Activated naive CD4-positive, alpha-beta T cell treated with anti-CD3 and anti-CD28 coated beads, Interleukin-2, amount 10 ng/mL, durations not matched to agents 7 days and 5 days (primary cell): ENCODE data around the gene STPG1.

ENCODE experiments used
- CTCF ChIA-PET: fragments of 350-600 bp; sonication (Branson Sonifier 250); formaldehyde crosslinking; loops from one replicate; lab custom pipeline; 2021; ENCODE audit warnings: antibody characterized with exemption; lab: Charles Lee
- DNase-seq: peaks from one replicate; pipeline ENCODE4 v3.0.0-alpha.2; 2020
- H3K27ac Mint-ChIP-seq: one replicate; pipeline ENCODE4 v1.8.0; 2021; ENCODE audit warnings: mild to moderate bottlenecking, moderate library complexity, mixed read lengths
- H3K27me3 Mint-ChIP-seq: one replicate; pipeline ENCODE4 v1.8.0; 2021; ENCODE audit warnings: mild to moderate bottlenecking, mixed read lengths
- H3K36me3 Mint-ChIP-seq: one replicate; pipeline ENCODE4 v1.8.0; 2021; ENCODE audit warnings: mixed read lengths
- H3K4me1 Mint-ChIP-seq: one replicate; pipeline ENCODE4 v1.8.0; 2021; ENCODE audit warnings: mixed read lengths
- H3K4me3 Mint-ChIP-seq: one replicate; pipeline ENCODE4 v1.8.0; 2021; ENCODE audit warnings: mild to moderate bottlenecking, moderate library complexity, mixed read lengths
- H3K9me3 Mint-ChIP-seq: one replicate; pipeline ENCODE4 v1.8.0; 2021; ENCODE audit warnings: mixed read lengths

STPG1 gene

DNA sequence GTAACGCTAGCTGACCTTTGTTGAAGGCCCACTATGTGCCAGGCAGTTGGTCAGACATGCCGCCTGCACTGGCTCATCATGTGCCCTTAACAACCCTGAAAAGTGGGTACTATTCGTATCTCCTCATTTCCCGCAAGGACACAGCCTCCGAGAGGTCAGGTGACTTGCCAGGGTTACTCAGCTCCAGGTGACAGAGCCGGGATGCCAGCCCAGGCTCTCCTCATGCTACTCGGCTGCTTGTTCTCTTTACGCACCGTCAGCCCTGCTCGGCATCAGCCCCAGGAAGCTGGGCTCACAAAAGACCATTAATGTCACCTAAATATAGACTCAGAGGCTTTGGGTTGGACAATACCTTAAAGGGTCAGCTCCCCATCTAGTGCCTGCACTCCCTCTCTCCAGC lies 65.4 kb downstream of the STPG1 start:
- no peaks in the 10 kb centered on the region for H3K9me3 Mint-ChIP-seq
- no peak overlapping the region for H3K4me3 Mint-ChIP-seq
- H3K36me3 Mint-ChIP-seq: no peaks in the 10 kb centered on the region
- H3K27ac Mint-ChIP-seq: no peak overlapping the region
- DNase-seq: no peak
- CTCF ChIA-PET: interaction anchor here (1.0 kb wide), 1 partner anchor 149 kb away, joined by 3 read pairs; no protein-coding TSS in a partner anchor
- H3K27me3 Mint-ChIP-seq: peaks cover 55% of the 10 kb centered on the region
- H3K4me1 Mint-ChIP-seq: peaks cover 26% of the 10 kb centered on the region

DNA sequence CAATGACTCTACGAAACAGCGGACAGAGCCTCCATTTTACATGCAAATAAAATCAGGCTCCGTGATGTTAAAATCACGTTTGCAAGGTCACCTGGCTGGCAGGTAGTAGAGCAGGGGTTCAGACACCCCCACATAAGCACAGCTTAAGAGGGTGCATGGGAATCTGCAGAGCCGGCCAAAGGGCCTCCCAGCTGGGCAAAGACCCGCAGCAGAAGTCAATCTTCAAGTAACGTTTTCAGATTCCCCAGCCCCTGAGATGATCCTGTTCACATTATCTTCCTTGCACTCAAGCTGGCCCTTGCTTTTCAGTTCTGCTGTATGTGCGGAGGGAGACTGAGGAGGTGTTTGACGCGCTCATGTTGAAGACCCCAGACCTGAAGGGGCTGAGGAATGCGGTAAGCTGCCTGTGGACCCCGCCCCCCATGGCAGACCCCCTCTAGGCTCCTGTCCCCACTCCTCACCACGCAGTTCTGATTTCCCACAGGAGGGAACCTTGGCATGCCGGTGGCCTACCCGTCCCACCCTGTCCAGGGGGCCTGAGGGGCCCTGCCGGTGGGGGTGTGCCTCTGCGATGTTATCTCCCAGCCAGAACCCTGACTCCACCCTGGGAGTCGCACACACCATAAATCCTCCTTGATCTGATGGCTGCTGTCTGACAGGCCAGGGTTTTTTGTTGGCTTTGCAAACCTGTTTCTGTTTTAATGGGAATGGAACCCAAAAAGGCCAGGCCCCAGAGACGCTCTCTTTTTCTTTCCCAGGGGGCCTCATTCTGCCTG lies 66.2 kb downstream of the STPG1 start:
- no peak overlapping the region for H3K27ac Mint-ChIP-seq
- H3K27me3 Mint-ChIP-seq: peaks cover 63% of the 10 kb centered on the region
- no peaks in the 10 kb centered on the region for H3K36me3 Mint-ChIP-seq
- peaks cover 25% of the 10 kb centered on the region for H3K4me1 Mint-ChIP-seq
- no peak overlapping the region for H3K4me3 Mint-ChIP-seq
- no peak for DNase-seq
- CTCF ChIA-PET: interaction anchor here (0.6 kb wide), 1 partner anchor 775 kb away, joined by 3 read pairs; no protein-coding TSS in a partner anchor
- no peaks in the 10 kb centered on the region for H3K9me3 Mint-ChIP-seq

DNA sequence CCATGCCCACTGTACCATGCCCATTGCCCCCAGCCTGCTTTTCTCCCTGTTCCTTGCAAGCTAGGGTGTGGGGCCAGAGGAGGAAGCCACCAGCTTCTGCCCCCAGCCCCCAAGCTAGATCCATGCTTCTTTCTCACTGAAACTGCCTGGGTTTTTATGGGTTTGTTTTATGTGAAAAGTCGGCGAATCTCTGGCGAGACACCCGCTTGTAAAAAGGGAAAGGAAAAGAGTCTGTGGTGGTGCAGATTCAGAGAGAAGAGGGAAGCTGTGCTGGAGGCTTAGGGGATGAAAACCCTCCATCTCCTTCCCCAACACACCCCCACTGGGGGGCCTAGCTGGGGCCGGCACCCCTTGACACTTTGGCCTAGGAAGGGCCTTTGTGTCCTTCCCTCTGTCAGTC lies 68.2 kb downstream of the STPG1 start:
- no peak overlapping the region for H3K27ac Mint-ChIP-seq
- CTCF ChIA-PET: interaction anchor here (0.6 kb wide), 1 partner anchor 411 kb away, joined by 3 read pairs; no protein-coding TSS in a partner anchor
- H3K4me1 Mint-ChIP-seq: peaks cover 9% of the 10 kb centered on the region
- H3K4me3 Mint-ChIP-seq: no peak overlapping the region
- no peaks in the 10 kb centered on the region for H3K36me3 Mint-ChIP-seq
- DNase-seq: no peak
- H3K27me3 Mint-ChIP-seq: peaks cover 84% of the 10 kb centered on the region
- H3K9me3 Mint-ChIP-seq: no peaks in the 10 kb centered on the region

DNA sequence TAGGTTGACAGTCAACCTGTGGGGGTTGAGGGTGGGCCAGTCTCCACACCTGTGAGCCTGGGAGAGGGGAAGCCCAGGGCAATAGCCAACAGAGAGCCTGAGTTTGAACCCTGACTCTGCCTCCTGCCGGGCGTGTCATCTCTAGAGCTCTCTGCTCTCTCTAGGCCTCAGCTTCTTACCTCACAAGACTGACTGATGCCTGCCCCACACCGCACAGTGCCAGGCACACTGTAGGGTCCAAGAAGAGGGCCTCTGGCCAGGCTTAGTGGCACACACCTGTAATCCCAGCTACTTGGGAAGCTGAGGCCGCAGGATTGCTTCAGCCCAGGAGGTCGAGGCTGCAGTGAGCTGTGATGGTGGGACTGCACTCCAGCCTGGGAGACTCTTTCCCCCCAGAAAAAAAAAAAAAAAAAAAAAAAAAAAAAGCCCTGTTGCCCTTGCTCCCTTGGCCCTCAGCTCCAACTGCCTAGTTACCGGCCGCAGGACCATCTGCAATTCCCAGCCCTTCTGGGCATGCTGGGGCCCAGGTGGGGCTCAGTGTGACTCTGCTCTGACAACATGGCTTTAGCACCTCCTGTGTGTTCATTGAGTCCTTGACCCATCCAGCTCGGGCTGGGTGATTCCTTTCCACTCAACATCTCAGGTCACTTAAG lies 69.4 kb downstream of the STPG1 start:
- no peak overlapping the region for H3K27ac Mint-ChIP-seq
- no peaks in the 10 kb centered on the region for H3K36me3 Mint-ChIP-seq
- no peaks in the 10 kb centered on the region for H3K9me3 Mint-ChIP-seq
- CTCF ChIA-PET: interaction anchor here (2.5 kb wide), 1 partner anchor 145 kb away, joined by 8 read pairs; no protein-coding TSS in a partner anchor
- H3K4me1 Mint-ChIP-seq: no peaks in the 10 kb centered on the region
- no peak overlapping the region for H3K4me3 Mint-ChIP-seq
- H3K27me3 Mint-ChIP-seq: peaks cover 92% of the 10 kb centered on the region
- DNase-seq: no peak

DNA sequence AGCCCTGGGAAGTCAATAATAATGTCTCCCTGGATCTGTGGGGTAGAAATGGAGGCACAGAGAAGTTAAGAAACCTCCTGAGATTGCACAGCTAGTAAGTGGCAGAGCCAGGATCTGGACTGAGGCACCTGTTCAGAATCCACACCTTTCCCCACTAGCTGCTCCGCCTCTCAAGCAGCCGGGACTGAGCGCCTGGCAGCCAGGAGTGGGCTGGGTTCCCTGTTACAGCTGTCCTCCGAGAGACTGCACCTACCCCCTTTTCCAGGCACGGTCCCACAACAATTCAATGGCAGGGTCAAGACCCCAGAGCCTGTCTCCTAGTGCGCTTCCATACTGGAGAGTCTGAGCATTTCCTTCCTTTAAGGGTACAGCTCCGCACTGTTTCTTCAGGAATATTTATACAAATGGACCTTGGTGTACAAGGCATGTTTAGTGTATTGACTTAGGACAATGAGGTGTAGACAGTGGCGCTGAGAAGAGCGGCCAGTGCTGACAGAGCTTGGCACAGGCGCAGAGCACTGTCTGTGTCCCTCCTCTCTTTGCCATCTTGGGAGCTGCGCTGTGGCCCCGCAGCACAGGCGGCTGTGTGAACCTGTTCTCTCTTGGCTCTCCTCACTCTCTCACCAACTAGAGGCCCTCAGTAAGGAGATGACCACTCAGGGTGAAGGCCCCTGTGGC lies 70.0 kb downstream of the STPG1 start:
- no peak overlapping the region for H3K27ac Mint-ChIP-seq
- CTCF ChIA-PET: interaction anchor here (2.5 kb wide), 1 partner anchor 144 kb away, joined by 8 read pairs; no protein-coding TSS in a partner anchor
- H3K9me3 Mint-ChIP-seq: no peaks in the 10 kb centered on the region
- no peaks in the 10 kb centered on the region for H3K4me1 Mint-ChIP-seq
- no peak for DNase-seq
- no peak overlapping the region for H3K4me3 Mint-ChIP-seq
- H3K36me3 Mint-ChIP-seq: no peaks in the 10 kb centered on the region
- peaks cover 88% of the 10 kb centered on the region for H3K27me3 Mint-ChIP-seq

DNA sequence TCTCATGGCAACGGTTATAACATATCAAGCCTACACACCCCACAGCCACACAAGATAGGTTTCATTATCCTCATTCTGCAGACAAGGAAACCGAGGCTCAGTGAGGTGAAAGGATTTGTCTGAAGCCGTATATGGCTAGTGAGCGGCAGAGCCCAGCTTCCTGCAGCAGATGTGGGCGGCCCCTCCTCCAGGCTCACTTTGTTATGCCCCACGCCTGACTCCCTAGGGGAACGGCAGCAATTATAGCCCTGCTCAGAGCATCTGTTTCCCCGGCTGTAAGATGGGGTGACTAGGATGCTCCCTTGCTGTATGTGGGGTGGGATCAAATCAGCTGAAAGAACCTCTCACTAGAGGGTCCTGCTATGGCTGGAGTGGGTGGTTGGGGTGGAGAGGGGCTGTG lies 72.3 kb downstream of the STPG1 start:
- peaks cover 83% of the 10 kb centered on the region for H3K27me3 Mint-ChIP-seq
- DNase-seq: no peak
- H3K27ac Mint-ChIP-seq: no peak overlapping the region
- no peaks in the 10 kb centered on the region for H3K4me1 Mint-ChIP-seq
- CTCF ChIA-PET: no interaction called here
- no peak overlapping the region for H3K4me3 Mint-ChIP-seq
- H3K36me3 Mint-ChIP-seq: no peaks in the 10 kb centered on the region
- H3K9me3 Mint-ChIP-seq: no peaks in the 10 kb centered on the region

DNA sequence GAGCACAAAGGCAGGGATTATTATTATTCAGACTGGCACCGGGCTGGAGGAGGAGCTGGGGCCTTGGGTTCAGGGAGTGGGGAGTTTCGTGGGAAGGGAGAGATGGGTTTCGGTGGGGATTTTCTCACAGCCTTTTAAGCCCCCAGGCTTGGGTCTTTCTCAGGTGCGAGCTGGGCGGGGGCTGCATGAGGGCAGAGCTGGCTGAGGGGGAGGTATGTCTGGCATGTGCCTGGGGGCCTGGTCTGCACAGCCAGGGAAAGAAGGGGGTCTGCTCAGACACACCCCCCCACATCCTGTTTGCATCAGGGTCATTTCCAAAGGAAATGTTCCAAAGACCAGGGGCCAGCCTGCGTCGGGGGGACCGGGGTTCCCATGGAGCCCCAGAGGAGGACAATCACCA lies 72.8 kb downstream of the STPG1 start:
- CTCF ChIA-PET: no interaction called here
- no peaks in the 10 kb centered on the region for H3K9me3 Mint-ChIP-seq
- no peak overlapping the region for H3K27ac Mint-ChIP-seq
- no peaks in the 10 kb centered on the region for H3K36me3 Mint-ChIP-seq
- DNase-seq: no peak
- peaks cover 81% of the 10 kb centered on the region for H3K27me3 Mint-ChIP-seq
- no peaks in the 10 kb centered on the region for H3K4me1 Mint-ChIP-seq
- no peak overlapping the region for H3K4me3 Mint-ChIP-seq

DNA sequence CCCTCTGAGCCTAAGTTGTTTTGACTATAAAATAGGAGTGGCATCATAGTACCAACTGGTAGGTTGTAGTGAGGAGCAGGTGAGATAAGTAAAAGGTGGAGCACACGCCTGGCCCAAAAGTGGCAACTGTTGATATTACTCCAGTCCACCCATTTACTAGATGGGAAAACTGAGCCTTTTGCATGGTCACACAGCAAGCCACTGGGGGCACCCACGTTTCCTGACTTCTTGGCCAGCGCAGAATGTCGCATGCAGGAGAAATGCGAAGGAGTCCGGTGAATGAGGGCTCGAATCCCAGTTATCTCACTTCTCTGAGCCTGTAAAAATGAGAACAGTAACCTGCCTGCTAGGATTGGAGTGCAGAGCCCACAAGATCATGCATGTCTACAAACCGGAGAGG lies 73.6 kb downstream of the STPG1 start:
- CTCF ChIA-PET: no interaction called here

DNA sequence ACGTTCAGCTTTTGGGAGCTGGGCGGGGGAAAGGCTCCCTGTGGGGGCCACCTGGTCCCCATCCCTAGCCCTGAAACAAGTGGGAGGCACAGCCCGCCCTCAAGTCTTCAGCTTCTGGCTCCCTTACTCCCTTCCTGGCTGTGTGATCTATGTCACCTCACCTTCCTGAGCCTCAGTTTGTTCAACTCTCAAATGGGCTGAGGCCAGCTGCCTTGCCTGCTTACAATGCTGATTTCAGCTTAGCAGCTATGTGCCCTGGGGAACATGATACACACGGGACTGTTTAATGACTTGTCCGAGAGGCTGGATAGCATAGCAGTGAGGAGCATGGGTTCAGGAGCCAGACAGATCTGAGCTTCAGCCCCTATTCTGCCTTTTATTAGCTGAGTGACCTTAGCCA lies 75.1 kb downstream of the STPG1 start:
- CTCF ChIA-PET: interaction anchor here (1.1 kb wide), 1 partner anchor 53 kb away, joined by 5 read pairs; no protein-coding TSS in a partner anchor
- DNase-seq: no peak
- Mint-ChIP-seq H3K4me1 (no peaks in the 10 kb centered on the region), H3K4me3 (no peak overlapping the region), H3K9me3 (no peaks in the 10 kb centered on the region), H3K27ac (no peak overlapping the region), H3K27me3 (peaks cover 80% of the 10 kb centered on the region), H3K36me3 (no peaks in the 10 kb centered on the region)

More for the DNA sequence above, 73.6 kb downstream of the STPG1 start:
- Mint-ChIP-seq H3K27me3 (peaks cover 84% of the 10 kb centered on the region), H3K9me3 (no peaks in the 10 kb centered on the region), H3K27ac (no peak overlapping the region), H3K36me3 (no peaks in the 10 kb centered on the region), H3K4me3 (no peak overlapping the region), H3K4me1 (no peaks in the 10 kb centered on the region)
- no peak for DNase-seq

DNA sequence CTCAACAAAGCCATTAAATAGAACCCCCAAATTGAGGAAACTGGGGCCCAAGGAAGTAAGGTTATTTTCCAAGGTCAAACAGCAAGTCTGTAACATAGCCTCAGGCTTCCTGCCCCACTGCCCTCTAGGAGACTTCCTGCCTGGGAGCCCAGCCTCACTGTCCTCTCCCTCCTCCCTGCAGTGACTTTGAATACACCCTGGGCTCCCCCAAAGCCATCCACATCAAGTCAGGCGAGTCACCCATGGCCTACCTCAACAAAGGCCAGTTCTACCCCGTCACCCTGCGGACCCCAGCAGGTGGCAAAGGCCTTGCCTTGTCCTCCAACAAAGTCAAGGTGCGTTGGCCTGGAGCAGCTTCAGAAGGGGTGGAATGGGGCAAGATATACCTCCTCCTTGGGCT lies 76.1 kb downstream of the STPG1 start:
- Mint-ChIP-seq H3K9me3 (no peaks in the 10 kb centered on the region), H3K27me3 (peaks cover 78% of the 10 kb centered on the region), H3K4me1 (no peaks in the 10 kb centered on the region), H3K36me3 (no peaks in the 10 kb centered on the region), H3K27ac (no peak overlapping the region), H3K4me3 (no peak overlapping the region)
- no peak for DNase-seq
- CTCF ChIA-PET: no interaction called here

DNA sequence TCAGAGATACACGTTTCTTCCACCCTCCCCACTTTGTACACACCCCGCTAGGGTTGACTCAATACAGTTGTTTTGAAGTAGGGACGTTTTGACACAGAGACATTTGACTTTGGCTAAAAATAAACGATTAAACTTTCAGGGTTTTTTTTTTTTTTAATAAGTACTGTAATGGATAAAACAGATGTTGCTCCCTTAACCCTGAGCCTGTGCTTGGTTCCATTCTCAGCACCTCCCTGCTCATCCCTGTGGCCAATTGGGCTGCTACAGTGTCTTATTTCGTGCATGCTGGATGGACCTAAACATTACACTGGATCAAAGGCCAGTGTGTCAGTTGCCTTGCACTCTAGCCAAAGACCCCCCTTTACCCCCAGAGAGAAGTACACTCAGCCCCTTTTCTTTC lies 77.5 kb downstream of the STPG1 start:
- H3K27ac Mint-ChIP-seq: no peak overlapping the region
- no peak for DNase-seq
- peaks cover 78% of the 10 kb centered on the region for H3K27me3 Mint-ChIP-seq
- CTCF ChIA-PET: no interaction called here
- no peaks in the 10 kb centered on the region for H3K4me1 Mint-ChIP-seq
- no peak overlapping the region for H3K4me3 Mint-ChIP-seq
- no peaks in the 10 kb centered on the region for H3K9me3 Mint-ChIP-seq
- no peaks in the 10 kb centered on the region for H3K36me3 Mint-ChIP-seq

DNA sequence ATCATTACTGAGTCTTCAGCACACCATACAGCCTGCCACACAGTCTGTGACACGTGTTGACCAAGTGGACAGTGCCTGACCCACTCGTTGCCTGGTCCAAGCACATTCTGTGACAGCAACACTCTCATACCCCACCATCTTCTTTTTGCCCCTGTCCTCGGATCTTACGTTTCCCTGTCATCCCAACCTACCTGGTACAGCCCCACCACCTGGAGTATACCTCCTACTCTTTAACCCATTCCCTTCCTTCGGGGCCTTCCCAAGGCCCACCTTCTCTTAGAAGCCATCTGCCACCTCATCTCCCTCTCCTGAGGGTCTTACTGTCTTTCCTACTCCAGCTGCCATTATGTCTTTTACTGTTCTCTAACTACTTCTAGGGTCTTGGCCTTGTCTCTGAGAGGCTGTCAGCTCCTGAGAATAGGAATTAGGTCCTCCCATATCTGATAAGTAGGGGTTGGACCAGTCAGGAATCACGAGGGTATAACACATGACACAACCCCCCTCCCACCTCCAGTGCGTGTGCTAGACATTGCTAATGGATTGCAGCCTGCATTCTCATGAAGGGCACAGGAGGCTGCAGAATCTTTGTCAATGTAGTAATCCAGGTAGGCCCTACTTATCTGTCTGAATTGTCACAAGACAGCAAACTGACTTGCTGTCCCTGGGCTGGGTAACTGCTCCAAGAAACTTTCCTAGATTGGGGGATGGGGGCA lies 81.5 kb downstream of the STPG1 start:
- CTCF ChIA-PET: no interaction called here
- peaks cover 79% of the 10 kb centered on the region for H3K27me3 Mint-ChIP-seq

DNA sequence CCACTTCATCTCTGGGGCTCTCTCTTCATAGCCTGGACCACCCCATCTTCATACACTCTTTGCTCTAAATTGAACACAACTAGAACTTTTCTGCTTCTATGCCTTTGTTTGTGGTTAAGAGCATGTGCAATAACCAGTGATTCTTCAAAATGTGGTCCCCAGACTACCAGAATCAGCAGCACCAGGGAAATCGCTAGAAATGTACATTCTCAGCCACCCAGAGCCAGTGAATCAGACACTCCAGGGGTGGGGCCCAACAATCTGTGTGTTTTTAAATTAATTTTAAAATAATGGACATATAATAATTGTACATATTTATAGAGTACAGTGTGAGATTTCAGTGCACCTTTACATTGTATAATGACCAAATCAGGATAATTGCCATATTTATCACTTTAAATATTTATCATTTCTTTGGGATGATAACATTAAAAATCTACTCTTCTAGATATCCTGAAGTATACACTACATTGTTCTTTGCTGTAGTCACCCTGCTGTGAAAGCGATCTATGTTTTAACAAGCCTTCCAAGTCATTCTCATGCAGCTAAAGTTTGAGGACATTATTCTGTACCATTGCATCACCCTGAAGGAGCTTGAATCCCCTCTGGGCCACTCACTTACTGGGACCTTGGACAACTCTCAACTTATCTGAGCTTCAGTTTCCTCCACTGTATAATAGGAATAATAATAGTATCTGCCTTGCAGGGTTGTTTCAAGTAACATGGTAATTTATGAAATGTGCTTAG lies 83.6 kb downstream of the STPG1 start:
- CTCF ChIA-PET: no interaction called here
- H3K27me3 Mint-ChIP-seq: peaks cover 87% of the 10 kb centered on the region

More for the DNA sequence above, 81.5 kb downstream of the STPG1 start:
- H3K9me3 Mint-ChIP-seq: no peaks in the 10 kb centered on the region
- H3K36me3 Mint-ChIP-seq: no peaks in the 10 kb centered on the region
- no peaks in the 10 kb centered on the region for H3K4me1 Mint-ChIP-seq
- no peak for DNase-seq
- H3K27ac Mint-ChIP-seq: no peak overlapping the region
- H3K4me3 Mint-ChIP-seq: no peak overlapping the region

More for the DNA sequence above, 83.6 kb downstream of the STPG1 start:
- DNase-seq: no peak
- Mint-ChIP-seq H3K27ac (no peak overlapping the region), H3K4me3 (no peak overlapping the region), H3K4me1 (no peaks in the 10 kb centered on the region), H3K36me3 (no peaks in the 10 kb centered on the region), H3K9me3 (no peaks in the 10 kb centered on the region)
